ENCODE results near the gene CTSW. TPM values are rescaled to one million over a fixed set of nuclear protein-coding genes. Genes with fewer than 3 reads are reported as not detected.

Gene CTSW
- total RNA-seq, 3 donors from 2014 or later = 8.4 to 12.3 (median 11.2) TPM

- ATAC-seq (no peak), DNase-seq (no peak)
- peaks cover 12% of the 10 kb centered on the region for H3K27me3 Mint-ChIP-seq (ENCODE audit: low read depth)
- H3K36me3 Mint-ChIP-seq (ENCODE audit: insufficient read depth) = no peaks in the 10 kb centered on the region
- peaks cover 22% of the 10 kb centered on the region for H3K4me1 Mint-ChIP-seq (ENCODE audit: low read depth)
- no peak overlapping the region for H3K4me3 Mint-ChIP-seq
- no peaks in the 10 kb centered on the region for H3K9me3 Mint-ChIP-seq
Observed at GRCh38 chr11:65911682-65912568, 32.3 kb downstream of the CTSW start.

DNA sequence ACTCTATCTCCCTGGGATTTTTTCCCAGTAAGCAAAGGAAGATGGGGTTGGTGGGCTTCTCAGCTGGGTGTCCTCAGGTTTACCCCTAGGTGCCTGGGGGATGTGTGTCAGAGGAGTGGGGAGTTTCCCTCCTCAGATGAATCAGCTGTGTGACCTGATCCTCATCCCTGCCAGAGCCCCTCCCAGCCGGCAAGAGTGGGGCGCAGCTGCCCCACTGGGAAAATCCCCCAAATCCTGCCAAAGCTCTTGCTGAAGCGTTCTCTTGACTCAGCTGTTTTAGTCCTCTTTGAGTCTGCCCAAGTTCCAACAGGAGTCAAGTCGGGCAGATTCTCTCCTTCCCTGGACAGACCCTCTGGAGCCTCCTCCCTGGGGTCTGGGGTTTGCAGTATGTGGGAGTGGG lies 33.2 kb downstream of the CTSW start:
- no peak for DNase-seq
- H3K27me3 Mint-ChIP-seq (ENCODE audit: low read depth) = peaks cover 11% of the 10 kb centered on the region
- no peaks in the 10 kb centered on the region for H3K9me3 Mint-ChIP-seq
- H3K4me1 Mint-ChIP-seq (ENCODE audit: low read depth) = peaks cover 27% of the 10 kb centered on the region
- no peaks in the 10 kb centered on the region for H3K36me3 Mint-ChIP-seq (ENCODE audit: insufficient read depth)
- ATAC-seq = no peak
- H3K4me3 Mint-ChIP-seq = no peak overlapping the region

DNA sequence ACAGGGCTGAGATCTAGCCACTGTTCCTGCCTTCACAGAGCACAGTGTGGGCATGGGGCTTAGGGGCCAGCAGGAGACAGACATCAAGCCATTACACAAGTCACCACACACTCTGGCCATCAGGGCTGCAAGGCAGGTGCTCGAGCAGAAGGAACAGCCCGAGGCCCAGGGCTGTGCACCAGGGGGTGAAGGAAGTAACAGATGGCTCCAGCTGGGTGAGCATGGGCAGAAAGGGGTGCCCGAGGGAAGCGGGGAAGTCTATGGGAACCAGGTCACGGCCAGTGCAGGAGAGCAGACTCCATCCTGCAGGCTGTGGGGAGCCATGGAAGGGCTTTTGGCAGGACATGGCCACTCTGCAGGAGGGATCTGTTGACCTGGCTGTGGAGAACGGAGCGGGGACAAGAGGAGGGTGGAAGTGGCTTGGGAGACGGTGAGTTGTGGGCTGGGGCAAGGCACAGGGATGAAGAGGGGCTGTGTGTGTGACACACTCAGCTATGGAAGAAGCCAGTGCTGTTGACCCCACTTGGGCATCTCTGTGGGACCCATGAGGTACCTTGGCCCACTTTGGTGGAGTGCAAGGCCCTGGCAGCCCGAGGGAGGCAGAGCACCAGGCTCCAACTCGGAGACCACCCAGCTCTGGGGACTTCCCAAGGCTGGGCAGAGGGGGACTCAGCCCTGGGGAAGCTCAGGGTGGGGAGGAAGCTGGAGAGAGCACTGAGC lies 35.6 kb downstream of the CTSW start:
- Mint-ChIP-seq H3K4me1 (ENCODE audit: low read depth) (peaks cover 29% of the 10 kb centered on the region), H3K9me3 (no peaks in the 10 kb centered on the region), H3K4me3 (no peak overlapping the region), H3K27me3 (ENCODE audit: low read depth) (peaks cover 3% of the 10 kb centered on the region), H3K36me3 (ENCODE audit: insufficient read depth) (no peaks in the 10 kb centered on the region)
- ATAC-seq (no peak), DNase-seq (no peak)

DNA sequence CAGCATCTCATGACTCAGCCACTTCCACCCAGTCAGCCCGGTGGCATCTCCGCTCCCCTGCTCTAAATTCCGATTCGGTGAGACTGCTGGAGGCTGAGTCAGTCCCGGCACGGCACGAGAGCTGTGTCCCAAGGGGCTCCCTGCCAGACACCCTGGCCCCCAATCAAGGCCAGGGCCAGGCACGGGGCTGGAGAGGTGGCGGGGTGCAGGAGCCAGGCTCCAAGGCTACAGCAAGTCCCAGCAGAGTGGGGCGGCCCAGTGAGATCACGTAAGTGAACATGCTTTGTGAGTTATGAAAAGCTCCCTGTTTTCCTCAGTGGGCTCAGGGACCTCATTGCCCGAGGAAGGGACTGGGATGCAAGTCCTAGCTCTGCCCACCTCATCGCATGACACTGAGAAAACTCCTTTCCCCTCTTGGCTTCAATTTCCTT lies 36.2 kb downstream of the CTSW start:
- no peak for DNase-seq
- peaks cover 3% of the 10 kb centered on the region for H3K27me3 Mint-ChIP-seq (ENCODE audit: low read depth)
- H3K9me3 Mint-ChIP-seq = no peaks in the 10 kb centered on the region
- peaks cover 34% of the 10 kb centered on the region for H3K4me1 Mint-ChIP-seq (ENCODE audit: low read depth)
- ATAC-seq = no peak
- no peaks in the 10 kb centered on the region for H3K36me3 Mint-ChIP-seq (ENCODE audit: insufficient read depth)
- no peak overlapping the region for H3K4me3 Mint-ChIP-seq

DNA sequence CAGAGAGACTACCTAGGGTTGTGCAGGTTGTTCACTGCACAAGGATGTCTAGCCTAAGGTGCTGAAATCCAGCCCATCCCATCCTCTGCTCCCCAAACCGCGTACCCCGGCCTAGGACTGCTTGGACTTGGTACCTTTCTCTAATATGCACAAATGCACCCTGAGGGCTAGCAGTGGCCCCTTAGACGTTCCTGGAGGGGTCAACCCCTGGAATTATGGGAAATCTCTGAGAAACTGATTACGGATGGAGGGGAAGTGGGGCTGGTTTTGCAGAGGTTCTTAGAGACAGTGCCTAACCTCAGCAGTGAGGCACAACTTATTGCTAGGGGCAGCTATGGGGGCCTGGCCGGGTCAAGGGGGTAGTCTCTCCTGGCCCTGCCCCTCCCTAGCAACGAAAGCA lies 36.8 kb downstream of the CTSW start:
- H3K4me1 Mint-ChIP-seq (ENCODE audit: low read depth) = peaks cover 35% of the 10 kb centered on the region

DNA sequence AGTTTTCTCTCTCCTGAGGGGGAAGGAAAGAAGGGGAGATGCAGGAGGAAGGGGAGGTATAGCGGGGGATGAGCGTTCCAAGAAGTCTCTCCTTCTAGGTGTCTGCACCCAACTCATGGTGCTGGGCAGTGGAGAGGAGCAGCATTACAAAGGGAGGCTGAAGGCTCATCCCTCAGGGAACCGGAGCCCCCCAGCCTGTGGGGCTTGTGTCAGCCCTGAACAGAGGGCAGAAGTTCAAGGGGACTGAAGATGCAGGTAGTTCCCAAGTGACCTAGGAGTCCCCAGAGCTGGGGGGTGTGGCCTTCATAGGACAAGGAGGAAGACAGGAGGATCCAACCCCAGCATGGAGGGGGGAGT lies 37.4 kb downstream of the CTSW start:
- no peak for ATAC-seq
- no peak for DNase-seq
- H3K4me3 Mint-ChIP-seq = peak overlapping the region; percentile 87
- no peaks in the 10 kb centered on the region for H3K36me3 Mint-ChIP-seq (ENCODE audit: insufficient read depth)
- H3K4me1 Mint-ChIP-seq (ENCODE audit: low read depth) = peaks cover 36% of the 10 kb centered on the region
- no peaks in the 10 kb centered on the region for H3K27me3 Mint-ChIP-seq (ENCODE audit: low read depth)
- H3K9me3 Mint-ChIP-seq = no peaks in the 10 kb centered on the region

More for the DNA sequence above, 36.8 kb downstream of the CTSW start:
- no peak for DNase-seq
- Mint-ChIP-seq H3K9me3 (no peaks in the 10 kb centered on the region), H3K36me3 (ENCODE audit: insufficient read depth) (no peaks in the 10 kb centered on the region), H3K27me3 (ENCODE audit: low read depth) (peaks cover 3% of the 10 kb centered on the region), H3K4me3 (peak overlapping the region; percentile 87)
- ATAC-seq = no peak

DNA sequence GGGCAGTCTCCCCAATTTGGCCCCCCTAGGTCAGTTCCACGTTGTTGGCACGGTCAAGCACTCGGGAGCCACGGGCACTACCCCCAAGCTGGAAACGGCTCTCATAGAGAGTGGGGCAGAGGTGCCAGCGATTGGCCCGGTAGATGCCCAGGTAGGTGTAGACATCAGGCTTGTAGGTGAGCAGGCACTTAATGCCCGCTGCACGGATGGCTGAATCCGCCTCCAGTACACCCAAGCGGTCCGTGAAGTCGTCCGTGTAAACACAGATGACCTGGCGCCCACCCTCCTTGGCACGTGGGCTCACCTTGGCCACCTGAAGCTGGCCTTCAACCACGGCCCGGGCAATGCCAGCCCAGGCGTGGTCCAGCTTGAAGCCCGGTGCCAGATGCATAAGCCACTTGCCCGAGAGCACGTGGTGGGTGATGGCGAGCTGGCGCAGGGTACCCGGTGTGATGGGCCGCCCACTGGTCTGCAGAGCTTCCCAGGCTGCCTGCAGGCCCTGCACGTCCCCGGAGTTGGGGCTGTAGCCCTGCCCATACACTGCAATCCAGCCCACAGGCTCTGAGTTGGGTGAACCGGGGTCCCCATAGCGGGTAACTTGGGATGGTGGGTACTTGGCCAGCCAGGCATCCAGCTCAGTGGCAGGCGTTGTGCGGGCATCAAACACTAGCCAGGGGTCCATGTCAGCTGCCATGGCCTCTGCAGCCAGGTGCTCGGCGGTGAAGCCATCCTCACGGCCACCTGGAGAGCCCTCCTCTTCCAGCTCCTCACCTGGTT lies 38.0 kb downstream of the CTSW start:
- H3K27me3 Mint-ChIP-seq (ENCODE audit: low read depth) = no peaks in the 10 kb centered on the region
- peaks cover 3% of the 10 kb centered on the region for H3K36me3 Mint-ChIP-seq (ENCODE audit: insufficient read depth)
- H3K4me1 Mint-ChIP-seq (ENCODE audit: low read depth) = peaks cover 41% of the 10 kb centered on the region
- DNase-seq (no peak), ATAC-seq (no peak)
- H3K9me3 Mint-ChIP-seq = no peaks in the 10 kb centered on the region
- H3K4me3 Mint-ChIP-seq = peak overlapping the region; percentile 87

DNA sequence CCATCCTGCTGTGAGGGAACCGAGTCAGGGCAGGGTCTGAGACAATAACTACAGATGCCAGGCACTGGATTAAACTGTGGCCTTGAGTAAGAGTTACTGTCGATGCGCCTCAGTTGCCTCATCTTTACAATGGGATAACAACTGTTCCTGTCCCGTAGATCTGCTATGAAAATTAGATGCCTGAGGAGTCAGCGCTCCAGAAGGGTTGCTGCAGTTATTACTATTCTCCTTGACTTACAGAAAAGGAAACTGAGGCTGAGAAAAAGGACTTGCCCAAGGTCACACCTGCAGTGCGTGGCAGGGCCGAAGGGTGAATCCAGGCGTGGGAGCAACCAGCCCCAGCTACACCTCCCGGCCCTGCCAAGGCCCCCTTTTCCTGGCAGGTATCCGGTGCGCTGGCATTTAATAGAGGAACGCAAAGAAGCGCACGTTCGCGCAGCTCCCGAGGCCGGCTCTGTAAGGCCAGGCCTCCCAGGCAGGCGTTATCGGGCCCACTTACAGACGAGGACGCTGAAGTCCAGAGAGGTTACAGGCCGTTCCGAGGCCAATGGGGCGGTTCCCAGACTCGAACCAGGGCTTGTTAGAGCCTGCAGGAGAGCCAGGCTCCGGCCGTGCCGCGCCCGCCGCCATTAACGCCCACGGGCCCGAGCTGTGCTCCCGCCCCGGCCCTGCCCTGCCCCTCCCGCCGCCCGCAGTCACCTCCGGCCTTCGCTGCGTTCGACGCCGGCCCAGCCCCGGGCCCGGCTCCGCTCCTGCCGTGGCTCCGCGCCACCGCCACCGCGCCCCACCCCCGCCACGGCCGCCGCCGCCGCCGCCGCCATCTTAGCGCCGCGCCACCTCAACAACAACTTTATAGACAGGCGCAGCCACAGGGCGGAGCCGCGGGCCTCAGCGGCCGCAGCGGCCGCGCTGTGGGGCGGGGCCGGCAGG lies 38.8 kb downstream of the CTSW start, which contains the start of gene C11orf68:
Gene C11orf68, minus strand, starts transcription at position 852 of the 930 bp plus-strand sequence. Its CDS starts 31 bp downstream, at position 821.
- Mint-ChIP-seq H3K4me3 (peak within 1 kb of the TSS; percentile 92), H3K36me3 (ENCODE audit: insufficient read depth) (peaks cover 8% of the 10 kb centered on the region), H3K27me3 (ENCODE audit: low read depth) (no peaks in the 10 kb centered on the region), H3K9me3 (no peaks in the 10 kb centered on the region), H3K4me1 (ENCODE audit: low read depth) (peaks cover 45% of the 10 kb centered on the region)
- ATAC-seq = peak; percentile 72 to 76
- DNase-seq = no peak

GRCh38 chr11:65919141-65919572 lies 39.5 kb downstream of the CTSW start, which contains the start of gene DRAP1:
Gene DRAP1, plus strand, starts transcription at chr11:65919426. Its CDS starts 76 bp downstream, at chr11:65919502.
- Mint-ChIP-seq H3K4me3 (peak within 1 kb of the TSS; percentile 92), H3K27me3 (ENCODE audit: low read depth) (no peaks in the 10 kb centered on the region), H3K9me3 (no peaks in the 10 kb centered on the region), H3K36me3 (ENCODE audit: insufficient read depth) (peaks cover 8% of the 10 kb centered on the region), H3K4me1 (ENCODE audit: low read depth) (peaks cover 45% of the 10 kb centered on the region)
- ATAC-seq (peak; percentile 90 to 91), DNase-seq (peak; percentile 99)

- peak; percentile 54 for DNase-seq
- H3K4me1 Mint-ChIP-seq (ENCODE audit: low read depth) = peaks cover 42% of the 10 kb centered on the region
- no peaks in the 10 kb centered on the region for H3K27me3 Mint-ChIP-seq (ENCODE audit: low read depth)
- H3K9me3 Mint-ChIP-seq = no peaks in the 10 kb centered on the region
- H3K4me3 Mint-ChIP-seq = peak overlapping the region; percentile 92
- peaks cover 8% of the 10 kb centered on the region for H3K36me3 Mint-ChIP-seq (ENCODE audit: insufficient read depth)
- peak; percentile 50 to 54 for ATAC-seq
Observed at GRCh38 chr11:65919573-65920371, 40.1 kb downstream of the CTSW start.

DNA sequence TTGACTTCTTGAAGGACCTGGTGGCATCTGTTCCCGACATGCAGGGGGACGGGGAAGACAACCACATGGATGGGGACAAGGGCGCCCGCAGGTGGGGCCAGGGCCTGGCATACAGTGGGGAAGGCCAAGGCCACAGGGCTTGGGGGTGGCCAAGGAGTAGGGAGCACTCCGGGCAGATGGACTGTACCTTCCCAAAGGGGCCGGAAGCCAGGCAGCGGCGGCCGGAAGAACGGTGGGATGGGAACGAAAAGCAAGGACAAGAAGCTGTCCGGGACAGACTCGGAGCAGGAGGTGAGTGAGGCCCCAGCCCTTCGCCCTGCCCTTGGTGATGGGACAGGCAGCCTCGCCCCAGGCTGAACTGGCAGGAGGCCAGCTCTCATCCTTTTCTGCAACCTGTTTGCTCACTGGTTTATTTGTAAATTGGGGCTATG lies 40.8 kb downstream of the CTSW start:
- no peaks in the 10 kb centered on the region for H3K27me3 Mint-ChIP-seq (ENCODE audit: low read depth)
- no peak for ATAC-seq
- DNase-seq = no peak
- H3K36me3 Mint-ChIP-seq (ENCODE audit: insufficient read depth) = peaks cover 8% of the 10 kb centered on the region
- peak overlapping the region; percentile 92 for H3K4me3 Mint-ChIP-seq
- peaks cover 36% of the 10 kb centered on the region for H3K4me1 Mint-ChIP-seq (ENCODE audit: low read depth)
- no peaks in the 10 kb centered on the region for H3K9me3 Mint-ChIP-seq

DNA sequence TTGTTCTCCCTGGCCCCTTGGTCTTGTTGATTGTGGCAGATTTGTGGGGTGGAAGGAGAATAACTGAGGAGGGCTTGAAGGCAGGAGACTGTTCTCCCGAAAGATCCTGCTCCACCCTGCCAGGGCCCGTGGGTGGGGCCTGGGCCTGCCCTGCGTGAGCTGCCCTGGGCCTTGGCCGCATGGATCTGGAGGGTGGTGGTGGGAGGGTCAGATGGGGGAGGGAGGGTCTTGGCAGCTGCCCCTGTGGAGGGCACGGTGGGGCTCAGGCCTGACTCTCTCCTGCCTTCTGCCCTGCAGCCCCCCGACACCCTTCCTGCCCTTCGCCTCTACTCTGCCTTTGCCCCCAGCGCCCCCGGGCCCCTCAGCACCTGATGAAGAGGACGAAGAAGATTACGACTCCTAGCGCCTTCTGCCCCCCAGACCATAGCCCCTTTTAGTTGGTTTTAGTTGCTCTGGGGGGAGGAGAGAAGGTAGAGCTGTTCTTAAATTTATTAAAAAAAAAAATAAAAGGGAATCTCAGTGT lies 41.5 kb downstream of the CTSW start:
- no peaks in the 10 kb centered on the region for H3K27me3 Mint-ChIP-seq (ENCODE audit: low read depth)
- H3K4me3 Mint-ChIP-seq = peak overlapping the region; percentile 92
- peaks cover 35% of the 10 kb centered on the region for H3K4me1 Mint-ChIP-seq (ENCODE audit: low read depth)
- ATAC-seq (no peak), DNase-seq (no peak)
- H3K36me3 Mint-ChIP-seq (ENCODE audit: insufficient read depth) = peaks cover 8% of the 10 kb centered on the region
- no peaks in the 10 kb centered on the region for H3K9me3 Mint-ChIP-seq
